HG02885 (cell line): ENCODE measurements around the gene QKI.
A peak's percentile ranks its signal among the peaks of the same experiment; 100 is the strongest.

Experiments
- ATAC-seq: cut with Tn5 transposase; IDR thresholded peaks from one replicate; pipeline ENCODE4 v1.9.1; 2021; ENCODE audit warnings: mild to moderate bottlenecking; ENCODE audit not compliant: unreplicated experiment, poor library complexity

The QKI gene

DNA sequence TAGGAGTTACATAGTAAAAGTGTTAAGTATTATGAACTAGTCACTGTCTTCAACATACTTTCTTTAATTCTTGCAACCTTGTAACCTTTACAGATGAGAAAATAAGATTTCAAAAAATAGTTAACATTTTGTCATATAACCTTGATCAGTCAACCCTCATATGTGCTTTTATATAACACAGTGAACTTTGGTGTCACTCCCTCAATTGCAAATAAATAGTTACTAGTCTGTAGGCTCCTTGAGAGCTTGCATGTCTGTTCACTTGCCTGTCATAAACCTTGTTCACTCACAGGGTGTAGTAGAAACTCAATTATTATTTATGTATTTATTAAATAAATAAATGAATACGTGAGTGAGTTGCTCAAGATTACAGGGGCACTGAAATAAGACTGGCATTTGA is 107.5 kb downstream of the QKI start:
- no peak for ATAC-seq

DNA sequence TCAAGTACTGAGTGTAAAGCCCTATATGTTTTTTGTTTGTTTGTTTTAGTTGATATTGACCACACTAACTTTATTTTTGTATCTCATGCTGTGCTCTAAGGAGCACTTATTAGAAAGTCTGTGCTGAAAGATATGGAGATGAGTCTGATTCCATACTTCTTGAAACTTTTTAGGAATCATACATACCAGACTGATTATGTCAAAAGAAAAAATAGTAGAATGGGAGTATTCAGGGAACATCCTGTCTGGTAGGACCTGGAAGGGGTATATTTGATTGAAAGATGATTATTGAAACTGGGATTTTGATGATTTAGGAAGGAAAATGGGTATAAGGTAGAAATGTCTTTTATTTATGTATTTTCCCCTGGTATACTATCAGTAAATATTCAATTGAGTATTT is 111.4 kb downstream of the QKI start:
- ATAC-seq, result no peak

DNA sequence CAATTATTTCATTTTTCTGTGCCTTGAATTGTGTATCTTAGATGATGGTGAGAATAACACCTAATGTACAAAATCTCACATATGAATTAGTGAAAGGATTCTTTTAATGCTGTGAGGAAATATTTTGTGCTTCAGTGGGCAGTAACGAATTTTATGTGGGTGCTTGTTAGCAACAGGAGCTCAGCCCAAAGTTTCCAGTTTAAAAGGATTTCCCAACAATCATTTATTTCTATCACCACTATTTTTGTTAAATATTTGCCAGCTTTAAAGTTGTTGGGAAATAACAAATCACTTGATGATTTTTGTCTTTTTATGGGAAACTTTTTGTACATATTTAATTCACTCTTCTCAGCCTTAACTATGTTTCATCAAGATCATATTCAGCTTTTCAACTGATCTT is 111.8 kb downstream of the QKI start:
- no peak for ATAC-seq

DNA sequence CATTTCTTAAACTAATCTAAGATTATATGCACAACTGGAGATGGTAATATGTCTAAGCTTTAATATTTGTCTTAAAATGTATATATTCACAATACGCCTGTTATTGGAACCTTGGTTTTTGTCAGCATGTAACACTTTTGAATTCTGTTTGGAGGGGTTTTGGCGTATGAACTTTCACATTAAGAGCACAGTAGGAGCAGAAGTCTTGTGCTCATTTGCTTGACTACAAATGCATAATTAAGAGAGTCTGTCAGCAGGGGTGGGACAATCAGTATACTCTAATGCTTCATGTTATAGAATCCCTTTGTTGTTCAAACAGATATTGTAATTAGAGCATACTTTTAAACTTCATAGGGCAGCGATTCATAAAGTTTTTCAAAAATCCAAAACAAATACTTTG is 112.8 kb downstream of the QKI start:
- no peak for ATAC-seq

DNA sequence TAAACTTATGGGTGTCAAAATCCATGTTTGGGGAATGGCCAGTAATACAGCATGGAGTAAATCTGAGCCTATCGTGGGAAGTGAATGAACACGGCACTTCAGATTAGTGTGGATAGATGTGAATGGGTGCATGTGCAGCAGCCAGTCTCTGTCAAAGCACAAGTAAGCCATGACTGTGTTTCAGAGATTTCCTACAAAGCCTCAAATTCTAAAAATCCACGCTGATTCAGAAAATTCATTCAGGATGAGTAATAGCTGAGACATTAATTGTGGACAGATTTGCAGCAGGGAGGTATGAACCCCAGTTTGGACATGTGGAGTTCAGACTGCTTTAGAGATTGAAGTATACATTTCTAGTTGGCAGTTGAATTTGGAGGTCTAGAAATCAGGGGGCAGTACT is 115.1 kb downstream of the QKI start:
- no peak for ATAC-seq

DNA sequence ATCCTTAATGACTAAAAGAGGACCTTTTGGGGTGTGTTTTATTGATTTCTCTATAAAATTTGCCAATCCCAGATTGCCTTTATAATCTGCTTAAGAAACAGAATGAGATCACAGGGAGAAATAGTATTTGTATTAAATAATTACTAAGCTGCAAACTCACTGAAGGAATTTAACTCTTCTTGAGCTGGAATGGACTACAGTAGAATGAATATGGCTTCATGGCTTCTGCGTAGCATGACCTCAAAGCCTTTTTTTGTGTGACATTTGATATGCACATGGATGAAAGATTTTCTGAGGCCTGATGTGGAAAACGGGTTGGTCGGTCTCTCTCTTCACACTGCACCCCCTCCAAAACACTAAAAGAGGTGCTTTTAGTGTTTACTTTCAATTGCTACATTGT is 115.9 kb downstream of the QKI start:
- ATAC-seq, result no peak

DNA sequence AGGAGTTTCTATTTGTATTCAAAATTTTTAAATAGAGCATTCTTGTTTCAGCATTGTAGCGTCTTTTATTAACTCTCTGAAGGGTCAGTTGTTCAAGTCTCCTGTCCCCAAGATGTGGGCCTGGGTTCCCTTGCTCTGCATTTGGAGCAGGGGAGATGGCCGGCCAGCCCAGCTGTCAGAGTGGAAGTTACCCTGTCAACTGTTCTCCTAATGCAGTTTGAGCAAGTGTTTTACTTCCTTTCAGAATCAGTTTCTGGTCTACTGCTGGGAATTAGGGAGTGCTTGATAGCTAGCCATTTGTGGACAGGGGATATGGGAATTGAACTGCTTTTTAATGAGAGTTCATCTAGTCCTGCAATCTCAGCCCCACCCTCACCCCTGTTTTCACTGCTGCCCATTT is 116.6 kb downstream of the QKI start:
- ATAC-seq, result no peak

DNA sequence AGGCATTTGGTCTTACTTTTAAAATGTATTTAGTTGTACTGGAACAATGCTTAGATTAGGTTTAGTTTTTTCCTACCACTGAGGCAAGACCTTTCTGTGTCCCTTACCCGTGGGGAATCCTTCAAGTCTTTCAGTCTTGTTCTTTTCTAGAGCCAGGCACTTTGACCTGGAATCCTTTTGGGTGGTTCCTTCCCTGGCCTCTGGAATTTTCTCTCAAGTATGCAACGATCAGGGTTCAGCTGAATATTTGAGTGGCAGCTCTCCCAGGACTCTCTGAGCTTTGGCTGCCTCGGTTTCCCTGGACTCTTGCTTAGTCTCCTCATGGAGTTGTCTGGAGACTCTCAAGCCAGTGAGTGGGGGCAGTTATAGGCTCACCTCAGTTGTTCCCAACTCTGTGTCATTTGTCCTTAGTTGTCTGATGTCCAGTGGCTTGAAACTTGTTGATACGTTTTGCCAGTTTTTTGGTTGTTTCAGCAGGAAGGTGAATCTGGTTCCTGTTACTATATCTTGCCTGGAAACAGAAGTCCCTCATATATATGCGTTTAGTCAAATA is 118.1 kb downstream of the QKI start:
- no peak for ATAC-seq

DNA sequence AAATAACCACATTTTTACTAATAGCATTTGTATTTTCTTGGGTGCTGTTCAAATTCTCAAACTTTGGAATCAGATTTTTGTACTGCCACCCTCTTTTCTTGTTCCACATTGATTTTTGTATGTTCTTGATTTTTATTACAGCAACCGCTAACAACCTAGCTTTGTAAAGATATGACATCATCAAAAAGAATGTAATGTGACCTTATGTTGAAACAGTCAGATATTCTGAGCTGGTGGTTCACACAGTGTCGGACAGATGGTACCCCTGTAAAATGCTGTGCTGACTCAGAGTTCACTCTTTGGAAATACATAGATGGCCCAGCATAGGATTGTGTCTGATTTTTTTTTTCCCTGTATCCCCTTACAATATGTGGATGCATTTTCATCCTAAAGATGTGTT is 118.9 kb downstream of the QKI start:
- ATAC-seq, result no peak

DNA sequence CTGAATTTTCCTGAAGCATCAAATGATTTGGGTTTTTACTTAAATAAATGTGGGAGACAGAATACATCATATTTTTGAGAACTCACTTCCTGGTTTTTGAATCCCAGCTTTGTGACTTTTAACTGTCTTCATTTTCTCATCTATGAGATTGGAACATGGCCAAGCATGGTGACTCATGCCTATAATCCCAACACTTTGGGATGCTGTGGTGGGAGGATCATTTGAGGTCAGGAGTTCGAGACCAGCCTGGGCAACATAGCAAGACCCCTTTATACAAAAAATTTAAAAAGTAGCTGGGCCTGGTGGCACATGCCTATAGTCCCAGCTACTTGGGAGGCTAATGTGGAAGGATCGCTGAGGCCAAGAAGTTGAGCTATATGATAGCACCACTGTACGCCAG is 122.3 kb downstream of the QKI start:
- ATAC-seq, result no peak

DNA sequence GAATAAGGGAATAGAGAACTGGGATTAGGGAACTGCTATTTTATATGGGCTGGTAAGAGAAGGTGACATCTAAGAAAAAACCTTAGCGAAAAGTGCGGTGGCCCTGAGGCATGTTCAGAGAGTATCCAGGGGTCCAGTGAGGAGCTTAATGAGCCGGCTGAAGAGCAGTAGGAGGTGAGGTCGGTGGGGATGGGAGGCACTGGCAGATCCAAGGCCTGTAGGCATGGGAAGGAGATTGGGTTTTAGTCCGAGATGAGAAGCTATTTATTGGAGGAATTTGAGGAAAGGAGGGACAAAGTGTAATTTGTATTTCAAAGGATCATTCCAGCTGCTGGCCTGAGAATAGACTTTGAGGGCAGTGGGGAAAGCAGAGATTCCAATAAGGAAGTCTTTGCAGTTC is 123.8 kb downstream of the QKI start:
- ATAC-seq, result no peak

DNA sequence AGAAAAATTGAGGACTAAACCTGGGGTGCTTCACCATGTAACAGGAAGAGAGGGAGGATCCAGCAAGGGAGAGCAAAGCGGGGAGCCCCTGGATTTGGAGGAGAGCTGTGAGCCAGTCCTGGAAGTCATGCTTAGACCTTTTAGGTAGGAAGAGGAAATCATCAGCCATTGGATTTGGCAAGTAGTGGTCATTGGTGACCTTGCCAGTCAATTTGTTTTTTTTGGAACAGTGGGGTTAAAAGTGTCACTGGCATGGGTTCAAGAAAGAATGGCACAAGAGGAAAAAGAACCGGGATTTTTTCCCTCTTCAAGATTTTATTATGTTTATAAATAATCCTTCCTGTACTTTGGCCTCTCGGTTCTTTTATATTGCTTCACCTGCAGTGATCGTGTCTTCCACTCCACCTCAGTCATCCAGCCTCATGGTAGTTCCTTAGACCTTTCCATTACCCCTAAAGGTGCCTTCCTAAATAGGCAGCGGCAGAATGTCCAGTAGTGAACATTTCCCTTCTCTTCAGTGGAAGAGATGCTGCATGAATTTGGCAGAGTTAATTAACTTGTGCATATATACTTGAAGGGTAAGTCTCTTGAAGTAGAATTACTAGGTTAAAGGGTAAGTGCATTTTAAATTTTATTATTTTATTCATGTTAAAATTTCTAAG is 124.7 kb downstream of the QKI start:
- ATAC-seq, result no peak

DNA sequence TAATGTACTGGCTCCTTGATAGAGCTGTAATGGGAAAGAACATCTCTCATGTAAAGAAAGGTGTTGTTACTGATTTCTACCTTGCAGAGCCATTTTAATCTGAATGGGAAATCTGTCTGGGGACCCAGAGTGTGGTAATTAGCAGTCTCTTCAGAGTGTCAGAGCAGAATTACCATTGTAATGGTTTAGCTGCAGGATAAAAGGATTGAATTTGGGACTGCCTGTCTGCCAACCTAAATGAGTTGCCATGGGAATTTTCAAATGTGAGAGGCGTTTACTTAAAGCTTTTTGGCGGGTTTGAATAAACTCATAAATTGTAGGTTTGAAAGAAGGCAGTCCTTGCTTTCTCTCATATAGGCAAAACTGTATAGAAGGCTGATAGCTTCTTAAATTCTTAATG is 128.8 kb downstream of the QKI start:
- ATAC-seq, result no peak

DNA sequence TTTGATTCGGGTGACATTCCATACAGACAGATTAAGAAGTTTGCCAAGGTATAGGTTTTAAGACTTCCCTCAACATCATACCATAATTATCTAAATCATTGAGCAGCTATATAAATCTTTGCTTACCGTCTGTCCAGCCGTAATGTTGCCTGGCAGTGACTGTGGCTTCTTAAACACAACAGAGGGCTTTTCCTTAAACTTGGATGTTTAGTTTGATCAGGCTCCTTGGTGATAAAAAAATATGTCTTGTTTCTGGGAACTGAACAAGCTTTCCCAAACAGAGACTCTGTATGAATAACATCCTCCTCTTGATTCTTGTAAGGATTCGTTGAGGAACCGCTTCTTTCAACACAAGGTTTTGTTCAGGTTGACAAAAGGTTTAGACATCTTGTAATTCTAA is 130.9 kb downstream of the QKI start:
- no peak for ATAC-seq

DNA sequence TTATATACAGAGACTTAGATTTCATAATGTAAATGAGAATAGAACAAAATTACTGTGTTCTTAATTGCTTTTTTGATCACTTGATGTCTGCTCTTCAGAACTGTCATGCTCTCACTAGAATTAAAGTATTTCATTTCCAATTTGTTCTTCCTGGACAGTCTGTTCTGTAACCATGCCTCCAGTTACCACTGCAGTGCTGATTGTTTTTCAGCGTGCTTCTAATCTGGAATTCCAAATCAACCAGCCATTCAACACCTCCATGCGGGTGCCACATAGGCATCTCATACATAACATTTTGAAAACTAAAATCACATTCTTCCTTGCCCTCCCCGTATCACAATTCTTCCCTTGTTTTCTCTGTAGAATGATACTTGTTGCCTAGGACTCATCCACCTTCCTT is 132.8 kb downstream of the QKI start:
- ATAC-seq, result no peak

DNA sequence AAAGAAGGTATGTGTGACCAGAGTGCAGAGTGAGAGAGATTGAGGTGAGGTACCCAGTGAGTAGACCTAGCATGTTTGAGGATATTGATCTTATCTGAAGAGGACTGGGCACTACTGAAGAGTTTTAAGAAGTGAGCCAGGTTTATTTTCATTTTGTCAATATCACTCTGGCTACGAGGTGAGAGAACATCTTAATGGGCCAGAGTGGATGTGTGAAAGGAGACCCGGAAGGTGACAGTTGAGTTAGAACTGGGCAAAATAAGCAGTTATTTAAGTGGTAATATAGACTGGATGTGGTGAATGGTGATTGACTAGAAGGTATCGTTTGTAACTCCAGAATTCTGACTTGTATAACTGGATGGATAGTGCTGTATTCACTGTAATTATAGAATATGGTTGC is 134.1 kb downstream of the QKI start:
- no peak for ATAC-seq

DNA sequence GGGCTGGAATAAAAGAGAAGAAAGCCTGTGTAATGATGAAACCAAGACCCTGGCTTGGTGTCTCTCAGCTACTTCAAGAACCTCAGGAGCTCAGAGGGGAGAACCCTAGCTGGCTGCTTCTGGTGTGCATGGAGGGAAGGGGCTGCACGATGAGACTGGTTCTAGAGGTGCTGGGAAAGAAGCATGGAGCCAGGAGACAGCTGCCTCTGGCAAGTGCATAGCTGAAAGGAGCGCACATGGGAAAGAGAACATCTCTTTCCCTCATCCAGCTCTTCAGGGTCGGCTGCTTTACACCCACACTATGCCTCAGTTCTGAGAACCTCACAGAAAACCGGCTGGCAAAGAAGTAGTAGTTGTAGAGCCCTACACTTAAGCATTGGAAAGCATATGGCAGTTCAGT is 139.5 kb downstream of the QKI start:
- ATAC-seq, result no peak

DNA sequence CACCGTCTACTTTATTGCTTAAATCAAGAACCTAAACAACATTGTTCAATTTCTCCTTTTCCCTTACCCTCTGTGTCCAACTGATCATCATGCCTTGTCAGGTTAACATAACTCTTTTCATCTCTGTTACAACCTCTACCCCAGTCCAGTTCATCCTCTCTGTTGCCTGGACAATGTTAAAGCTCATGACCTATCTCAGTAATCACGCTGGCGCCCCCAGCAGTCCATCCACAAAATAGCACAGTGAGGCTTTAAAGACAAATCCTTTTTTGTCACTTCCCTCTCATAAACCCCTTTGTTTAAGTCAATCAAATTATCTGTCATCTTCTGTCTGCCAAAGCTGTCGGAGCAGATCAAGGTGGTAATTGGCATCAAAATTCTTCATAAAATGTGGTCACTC is 140.1 kb downstream of the QKI start:
- ATAC-seq, result peak; percentile 63

DNA sequence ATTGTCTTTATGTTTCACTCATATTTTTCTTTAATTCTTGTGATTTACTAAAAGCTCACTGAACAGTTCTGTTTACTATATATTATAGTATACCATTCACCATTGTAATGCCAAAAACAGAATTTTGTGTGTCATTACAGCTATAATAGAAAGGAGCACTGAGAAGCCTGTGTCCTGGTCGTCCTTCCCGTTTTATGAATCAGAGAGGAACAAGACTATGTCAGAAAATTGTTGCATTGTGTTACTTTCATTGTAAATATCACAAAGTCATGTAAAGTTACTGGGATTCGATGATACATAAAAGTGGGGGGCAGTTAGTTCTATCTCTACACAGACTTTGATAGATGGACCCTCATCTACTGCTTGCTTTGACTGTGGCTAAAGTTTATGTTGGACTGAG is 145.1 kb downstream of the QKI start:
- no peak for ATAC-seq

DNA sequence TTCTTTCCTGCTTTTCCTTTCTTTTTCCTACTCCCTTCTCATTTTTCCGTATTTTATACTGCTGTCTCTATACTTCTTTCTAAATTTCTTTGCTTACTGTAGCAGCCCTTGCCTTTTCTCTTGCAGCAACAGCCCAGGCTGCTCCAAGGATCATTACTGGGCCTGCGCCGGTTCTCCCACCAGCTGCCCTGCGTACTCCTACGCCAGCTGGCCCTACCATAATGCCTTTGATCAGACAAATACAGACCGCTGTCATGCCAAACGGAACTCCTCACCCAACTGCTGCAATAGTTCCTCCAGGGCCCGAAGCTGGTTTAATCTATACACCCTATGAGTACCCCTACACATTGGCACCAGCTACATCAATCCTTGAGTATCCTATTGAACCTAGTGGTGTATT is 148.8 kb downstream of the QKI start:
- no peak for ATAC-seq

DNA sequence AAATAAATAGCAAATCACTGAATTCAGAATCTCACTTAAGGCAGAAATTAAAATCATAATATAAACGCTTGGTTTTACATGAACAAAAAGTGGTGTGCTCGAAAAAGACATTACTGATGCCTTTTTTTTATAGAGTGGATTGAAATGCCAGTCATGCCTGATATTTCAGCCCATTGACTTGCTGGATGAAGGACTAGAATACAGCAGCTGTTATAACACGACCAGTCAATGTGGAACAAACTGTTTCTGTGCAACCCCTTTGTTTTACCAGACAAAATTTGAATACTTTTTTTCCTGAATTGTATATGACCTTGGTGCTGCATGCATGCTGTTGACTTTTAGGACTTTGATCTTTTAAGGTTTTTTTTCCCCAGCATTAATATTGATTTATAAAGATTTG is 150.0 kb downstream of the QKI start:
- ATAC-seq, result no peak

DNA sequence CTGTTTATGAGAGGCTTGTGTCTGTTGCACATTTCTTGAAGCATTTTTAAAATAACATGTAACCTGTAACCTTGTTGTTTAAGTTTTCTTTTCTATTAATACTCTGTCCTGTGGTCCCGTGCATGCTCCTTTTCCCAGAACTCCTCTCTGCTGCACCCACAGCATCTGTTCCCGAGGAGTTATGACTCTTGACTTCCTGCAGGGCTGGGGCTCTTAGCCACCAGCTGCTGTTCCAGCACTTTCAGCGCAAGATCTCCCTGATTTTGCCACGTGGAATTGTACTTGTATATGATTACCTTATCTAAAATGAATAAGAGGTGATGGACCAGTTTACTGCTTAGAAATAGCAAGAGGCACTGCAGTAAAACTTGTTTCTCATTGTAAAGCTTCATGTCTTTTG is 150.6 kb downstream of the QKI start:
- ATAC-seq, result no peak

DNA sequence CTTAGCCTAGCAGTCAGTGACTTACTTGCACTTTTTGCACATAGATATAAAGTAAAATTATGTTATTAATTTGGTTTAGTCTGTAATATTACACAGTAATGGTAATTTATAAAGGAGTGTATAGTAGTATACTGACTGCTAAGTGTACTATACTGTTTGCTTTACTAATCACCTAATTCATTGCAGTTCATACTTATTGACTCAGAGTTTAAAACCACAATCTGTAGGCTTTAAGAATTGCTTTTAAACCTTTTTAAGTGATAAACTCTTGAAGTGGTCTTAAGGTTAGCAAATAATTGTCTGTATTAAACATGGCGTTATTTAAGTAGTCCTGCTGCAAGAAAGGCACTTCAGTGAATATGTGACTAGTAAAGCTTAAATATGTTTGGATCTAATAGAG is 151.5 kb downstream of the QKI start:
- ATAC-seq, result no peak
